ENCODE measurements around the gene RINT1.

- TF ChIP-seq POLR2A (IDR thresholded peaks at IDR 0.05) (no peak), CTCF (IDR thresholded peaks at IDR 0.05) (no peak)
Observed at GRCh38 chr7:105578496-105578895, 46.5 kb downstream of the RINT1 start.
